GM19324 (cell line): ENCODE data around the gene DOHH.
"Not testable (repeated sequence)": the region's sequence is repeated elsewhere in the genome, so short reads cannot be mapped to it uniquely, and the experiment has no call there.

ENCODE experiments used
- ATAC-seq: cut with Tn5 transposase; IDR thresholded peaks from one replicate; pipeline ENCODE4 v1.9.1; 2021; ENCODE audit warnings: mild to moderate bottlenecking, moderate library complexity; ENCODE audit not compliant: unreplicated experiment, low FRiP score

Gene DOHH

DNA sequence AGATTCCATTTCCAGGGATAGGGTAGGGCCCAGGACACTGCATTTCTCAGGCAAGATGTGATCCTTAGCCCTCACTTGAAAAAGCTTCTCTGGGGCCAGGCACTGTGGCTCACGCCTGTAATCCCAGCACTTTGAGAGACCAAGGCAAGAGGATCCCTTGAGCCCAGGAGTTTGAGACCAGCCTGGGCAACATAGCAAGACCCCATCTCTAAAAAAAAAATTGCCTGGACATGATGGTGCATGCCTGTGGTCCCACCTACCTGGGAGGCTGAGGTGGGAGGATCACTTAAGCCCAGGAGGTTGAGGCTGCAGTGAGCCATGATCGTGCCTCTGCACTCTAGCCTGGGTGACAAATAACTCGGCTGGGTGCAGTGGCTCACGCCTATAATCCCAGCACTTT lies 53.8 kb downstream of the DOHH start:
- ATAC-seq: not testable (repeated sequence)

DNA sequence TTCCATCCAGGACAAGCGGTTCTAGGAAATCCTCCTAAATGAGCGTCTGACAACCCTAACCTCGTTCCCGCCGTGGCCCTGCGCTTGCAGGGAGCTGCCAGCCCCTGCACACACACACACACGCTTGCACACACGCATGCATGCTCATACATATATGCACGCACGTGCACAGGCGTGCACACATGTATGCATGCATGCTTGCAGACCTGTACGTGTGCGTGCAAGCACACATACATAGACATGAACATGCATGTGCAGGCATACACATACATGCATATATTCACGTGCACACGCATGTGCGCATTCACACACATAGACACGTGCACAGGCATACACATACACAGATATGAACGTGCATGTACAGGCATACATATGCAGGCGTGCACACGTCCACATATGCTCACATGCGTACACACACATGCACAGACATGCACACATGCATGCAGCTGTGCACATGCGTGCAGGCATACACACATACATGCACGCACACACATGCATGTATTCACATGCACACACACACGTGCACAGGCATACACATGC lies 55.7 kb downstream of the DOHH start:
- no peak for ATAC-seq

DNA sequence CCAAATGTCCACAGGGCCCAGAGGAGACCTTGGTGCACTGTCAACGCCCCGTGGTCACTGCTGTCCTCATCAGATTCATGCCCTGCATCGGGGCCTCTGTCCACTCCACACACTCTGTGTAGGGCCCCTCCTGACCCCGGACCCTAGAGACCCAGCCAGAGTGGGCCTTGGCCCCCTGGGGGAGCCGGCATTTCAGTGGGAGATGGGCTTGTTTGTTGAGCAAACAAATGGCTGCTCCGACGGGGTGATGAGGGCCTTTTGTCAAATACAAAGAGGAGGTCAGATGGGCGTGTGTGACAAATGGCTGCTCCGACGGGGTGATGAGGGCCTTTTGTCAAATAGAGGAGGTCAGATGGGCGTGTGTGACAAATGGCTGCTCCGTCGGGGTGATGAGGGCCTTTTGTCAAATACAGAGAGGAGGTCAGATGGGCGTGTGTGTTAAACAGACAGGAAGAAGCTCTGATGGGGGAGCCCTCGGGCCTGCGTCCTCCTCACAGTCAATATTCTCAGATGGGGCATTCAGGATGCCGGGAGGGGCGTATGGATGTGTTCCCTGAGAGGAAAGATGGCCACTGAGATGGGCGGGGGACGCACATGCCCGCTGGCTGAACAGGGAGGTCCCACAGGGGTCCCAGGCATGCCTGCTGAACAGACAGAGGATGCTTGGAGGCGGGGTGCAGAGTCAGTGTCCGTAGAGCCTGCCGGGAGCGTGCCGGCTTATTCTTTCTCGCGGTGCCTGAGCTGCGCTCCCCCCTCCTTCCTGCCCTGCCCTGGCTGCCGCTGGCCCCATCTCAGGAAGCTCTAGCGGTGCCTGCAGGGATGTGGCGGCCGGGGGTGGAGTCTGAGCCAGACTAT lies 56.4 kb downstream of the DOHH start:
- ATAC-seq: no peak

DNA sequence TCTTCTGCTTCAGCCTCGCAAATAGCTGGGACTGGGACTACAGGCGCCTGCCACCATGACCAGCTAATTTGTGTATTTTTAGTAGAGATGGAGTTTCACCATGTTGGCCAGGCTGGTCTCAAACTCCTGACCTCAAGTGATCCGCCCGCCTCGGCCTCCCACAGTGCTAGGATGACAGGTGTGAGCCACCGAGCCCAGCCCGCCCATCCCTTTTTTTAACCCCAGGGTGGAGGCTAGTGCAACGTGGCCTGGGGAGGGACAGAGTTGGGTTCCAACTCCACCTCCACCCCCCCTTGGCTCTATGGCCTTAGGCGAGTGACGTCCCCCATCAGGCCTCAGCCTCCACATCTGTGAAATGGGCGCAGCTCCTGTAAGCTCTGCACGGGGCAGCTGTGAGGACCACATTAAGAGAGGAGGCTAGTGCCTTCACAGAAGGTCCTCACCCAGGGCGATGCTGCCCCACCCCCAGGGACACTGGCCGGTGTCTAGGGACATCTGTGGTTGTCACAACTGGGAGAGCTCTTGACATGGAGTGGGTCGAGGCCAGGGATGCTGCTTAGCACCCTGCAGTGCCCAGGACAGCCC lies 57.9 kb downstream of the DOHH start:
- ATAC-seq: no peak

DNA sequence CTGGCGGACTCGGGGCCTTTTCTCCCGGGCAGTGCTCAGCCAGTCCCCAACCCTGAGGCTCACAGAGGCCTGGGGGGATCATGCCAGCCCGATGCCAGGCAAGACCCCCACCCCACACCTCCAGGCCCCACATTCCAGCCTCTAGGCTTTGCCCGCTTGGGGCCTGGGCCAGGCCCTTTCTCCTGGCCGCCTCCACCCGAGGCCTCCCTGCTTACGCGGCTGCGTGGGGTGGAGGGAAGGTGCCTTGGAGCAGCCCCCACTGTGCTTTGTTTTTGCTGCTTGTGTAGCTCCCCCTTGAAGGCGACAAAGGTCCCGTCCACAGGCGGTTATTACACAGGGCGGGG lies 58.5 kb downstream of the DOHH start:
- ATAC-seq: no peak

- ATAC-seq: no peak
These were observed 59.1 kb downstream of the DOHH start for GRCh38 chr19:3441089-3441985.
